Measurements from ENCODE around the gene TMEM209.
A peak's percentile ranks its signal among the peaks of the same experiment; 100 is the strongest.
"Not testable (repeated sequence)": the region's sequence is repeated elsewhere in the genome, so short reads cannot be mapped to it uniquely, and the experiment has no call there.

The TMEM209 gene

DNA sequence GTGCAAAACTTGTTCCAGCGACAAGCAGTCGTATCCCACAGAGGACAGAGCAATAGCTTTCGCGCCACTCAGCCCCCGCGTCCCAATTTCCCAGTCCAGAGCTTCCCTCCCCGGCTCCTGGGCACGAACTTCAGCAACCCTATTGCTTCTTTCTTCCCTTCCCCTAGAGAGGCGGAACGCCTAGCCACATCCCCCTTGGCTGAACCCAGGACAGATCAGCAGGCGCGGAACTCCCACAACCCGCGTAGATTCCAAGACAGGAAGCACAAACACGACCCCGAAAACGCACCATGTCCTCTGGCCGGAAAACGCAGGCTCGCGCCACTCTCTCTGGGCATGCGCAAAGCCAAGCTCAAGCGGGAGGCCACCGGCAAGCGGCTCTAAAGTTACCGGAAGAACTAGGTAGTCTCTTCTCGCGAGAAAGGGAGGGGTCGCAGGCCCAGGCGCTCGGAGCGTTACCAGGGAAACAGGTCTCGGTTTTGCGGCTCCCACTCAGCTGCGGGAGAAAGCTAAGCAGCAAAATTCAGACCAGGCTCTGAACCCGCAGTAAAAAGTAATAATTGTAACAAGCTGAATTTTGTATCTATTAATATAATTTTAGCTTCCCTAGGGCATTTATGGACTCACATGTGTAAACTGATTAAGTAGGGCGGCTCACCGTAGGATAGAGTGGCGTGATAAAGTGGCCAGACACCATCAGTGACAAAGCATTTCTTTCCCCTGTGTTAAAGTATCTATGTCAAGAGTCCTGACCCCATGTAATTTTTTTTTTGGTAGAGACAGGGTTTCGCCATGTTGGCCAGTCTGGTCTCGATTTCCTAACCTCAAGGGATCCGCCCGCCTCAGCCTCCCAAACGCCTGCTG, at the start of gene TMEM209:
Gene TMEM209 (minus strand): TSS at position 323 of the 864 bp plus-strand sequence. CDS start 31 bp downstream, at position 292.
- DNase-seq (ENCODE audit: low spot score) = peak; percentile 83

DNA sequence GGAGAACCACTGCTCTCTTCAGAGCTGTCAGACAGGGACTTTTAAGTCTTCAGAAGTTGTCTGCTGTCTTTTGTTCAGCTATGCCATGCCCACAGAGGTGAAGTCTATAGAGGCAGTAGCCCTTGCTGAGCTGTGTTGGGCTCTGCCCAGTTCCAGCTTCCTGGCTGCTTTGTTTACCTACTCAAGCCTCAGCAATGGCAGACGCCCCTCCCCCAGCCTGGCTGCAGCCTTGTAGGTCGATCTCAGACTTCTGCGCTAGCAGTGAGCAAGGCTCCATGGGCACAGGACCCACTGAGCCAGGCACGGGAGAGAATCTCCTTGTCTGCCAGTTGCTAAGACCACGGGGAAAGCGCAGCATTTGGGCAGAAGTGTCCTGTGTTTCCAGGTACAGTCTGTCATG, 49.3 kb upstream of the TMEM209 start:
- no peak for DNase-seq (ENCODE audit: low spot score)

DNA sequence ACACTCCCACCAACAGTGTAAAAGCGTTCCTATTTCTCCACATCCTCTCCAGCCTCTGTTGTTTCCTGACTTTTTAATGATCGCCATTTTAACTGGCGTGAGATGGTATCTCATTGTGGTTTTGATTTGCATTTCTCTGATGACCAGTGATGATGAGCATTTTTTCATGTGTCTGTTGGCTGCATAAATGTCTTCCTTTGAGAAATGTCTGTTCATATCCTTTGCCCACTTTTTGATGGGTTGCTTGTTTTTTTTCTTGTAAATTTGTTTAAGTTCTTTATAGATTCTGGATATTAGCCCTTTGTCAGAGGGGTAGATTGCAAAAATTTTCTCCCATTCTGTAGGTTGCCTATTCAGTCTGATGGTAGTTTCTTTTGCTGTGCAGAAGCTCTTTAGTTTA, 44.4 kb upstream of the TMEM209 start:
- DNase-seq (ENCODE audit: low spot score) = not testable (repeated sequence)

GRCh38 chr7:130248842-130249241, 43.6 kb upstream of the TMEM209 start:
- DNase-seq (ENCODE audit: low spot score) = not testable (repeated sequence)

GRCh38 chr7:130246491-130246890, 41.3 kb upstream of the TMEM209 start:
- not testable (repeated sequence) for DNase-seq (ENCODE audit: low spot score)

DNA sequence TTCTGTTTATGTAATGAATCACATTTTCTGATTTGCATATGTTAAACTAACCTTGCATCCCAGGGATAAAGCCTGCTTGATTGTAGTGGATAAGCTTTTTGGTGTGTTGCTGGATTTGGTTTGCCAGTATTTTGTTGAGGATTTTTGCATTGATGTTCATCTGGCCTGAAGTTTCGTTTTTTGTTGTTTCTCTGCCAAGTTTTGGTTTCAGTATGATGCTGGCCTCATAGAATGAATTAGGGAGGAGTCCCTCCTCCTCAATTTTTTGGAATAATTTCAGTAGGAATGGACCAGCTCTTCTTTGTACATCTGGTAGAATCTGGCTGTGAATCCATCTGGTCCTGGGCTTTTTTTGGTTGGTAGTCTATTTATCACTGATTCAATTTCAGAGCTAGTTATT, 38.3 kb upstream of the TMEM209 start:
- not testable (repeated sequence) for DNase-seq (ENCODE audit: low spot score)

GRCh38 chr7:130242198-130243014, 37.2 kb upstream of the TMEM209 start:
- DNase-seq (ENCODE audit: low spot score) = peak; percentile 45

- DNase-seq (ENCODE audit: low spot score) = no peak
These were observed 35.0 kb upstream of the TMEM209 start for GRCh38 chr7:130240240-130240639.

GRCh38 chr7:130236361-130236760, 31.2 kb upstream of the TMEM209 start:
- not testable (repeated sequence) for DNase-seq (ENCODE audit: low spot score)

DNA sequence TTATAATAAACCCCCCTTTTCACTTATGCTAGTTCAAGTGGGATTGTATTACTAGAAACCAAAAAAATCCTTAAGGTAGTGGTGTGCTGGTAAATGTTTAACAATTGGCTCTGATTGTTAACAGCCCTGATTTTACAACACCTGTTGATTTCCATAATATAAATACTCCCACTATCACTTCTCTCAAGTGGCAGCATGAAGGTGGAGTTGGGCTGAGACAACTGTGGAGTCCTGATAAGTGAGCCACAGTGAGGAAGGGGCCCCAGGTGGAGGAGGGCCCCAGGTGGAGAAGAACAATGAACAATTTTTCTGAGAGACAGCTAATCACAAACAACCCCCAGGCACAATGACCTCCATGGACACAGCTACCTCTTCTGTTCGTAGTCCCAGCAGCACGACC, 28.9 kb upstream of the TMEM209 start:
- DNase-seq (ENCODE audit: low spot score) = no peak

- no peak for DNase-seq (ENCODE audit: low spot score)
These were observed 27.0 kb upstream of the TMEM209 start for GRCh38 chr7:130232209-130232608.

GRCh38 chr7:130231792-130232191, 26.6 kb upstream of the TMEM209 start:
- DNase-seq (ENCODE audit: low spot score) = no peak

DNA sequence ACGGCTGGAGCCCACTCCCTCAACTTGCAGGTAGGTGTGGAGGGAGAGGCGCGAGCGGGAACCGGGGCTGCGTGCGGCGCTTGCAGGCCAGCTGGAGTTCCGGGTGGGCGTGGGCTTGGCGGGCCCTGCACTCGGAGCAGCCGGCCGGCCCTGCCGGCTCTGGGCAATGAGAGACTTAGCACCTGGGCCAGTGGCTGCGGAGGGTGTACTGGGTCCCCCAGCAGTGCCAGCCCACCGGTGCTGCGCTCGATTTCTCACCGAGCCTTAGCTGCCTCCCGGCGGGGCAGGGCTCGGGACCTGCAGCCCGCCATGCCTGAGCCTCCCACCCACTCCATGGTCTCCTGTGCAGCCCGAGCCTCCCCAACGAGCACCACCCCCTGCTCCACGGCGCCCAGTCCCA, 24.8 kb upstream of the TMEM209 start:
- not testable (repeated sequence) for DNase-seq (ENCODE audit: low spot score)

DNA sequence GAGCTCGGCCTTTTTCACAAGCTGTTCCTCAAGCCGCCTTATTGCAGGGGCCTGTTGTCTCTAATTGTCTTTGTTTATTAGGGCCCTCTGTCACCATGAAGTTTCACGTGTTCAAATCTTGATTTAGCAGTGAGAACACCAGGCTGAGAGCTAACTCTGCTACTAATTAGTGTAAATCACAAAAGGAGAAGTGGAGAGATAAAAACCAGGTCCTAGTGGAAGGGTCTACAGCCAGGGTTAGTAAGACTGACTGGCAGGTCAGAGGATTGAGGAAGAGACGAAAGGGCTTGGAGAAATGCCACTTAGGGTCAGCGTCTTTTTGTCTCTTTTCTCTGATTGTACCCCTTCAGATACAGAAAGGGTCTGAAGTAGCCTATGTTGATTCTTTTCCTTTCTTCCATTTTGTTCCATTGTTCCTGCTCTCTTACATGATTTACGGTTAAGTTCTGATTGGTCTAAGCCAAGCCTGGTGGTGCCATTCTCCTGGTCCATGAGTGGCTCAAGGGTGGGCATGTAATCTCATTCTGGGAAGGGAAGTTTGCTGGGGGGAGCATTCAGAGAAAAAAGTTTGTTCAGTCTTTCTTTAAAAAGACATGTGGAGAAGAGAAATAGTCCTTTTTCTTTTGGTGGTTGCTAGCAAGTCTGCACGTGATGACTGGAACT, 23.8 kb upstream of the TMEM209 start:
- DNase-seq (ENCODE audit: low spot score) = no peak

- DNase-seq (ENCODE audit: low spot score) = no peak
These were observed 22.8 kb upstream of the TMEM209 start for GRCh38 chr7:130227883-130228575.

DNA sequence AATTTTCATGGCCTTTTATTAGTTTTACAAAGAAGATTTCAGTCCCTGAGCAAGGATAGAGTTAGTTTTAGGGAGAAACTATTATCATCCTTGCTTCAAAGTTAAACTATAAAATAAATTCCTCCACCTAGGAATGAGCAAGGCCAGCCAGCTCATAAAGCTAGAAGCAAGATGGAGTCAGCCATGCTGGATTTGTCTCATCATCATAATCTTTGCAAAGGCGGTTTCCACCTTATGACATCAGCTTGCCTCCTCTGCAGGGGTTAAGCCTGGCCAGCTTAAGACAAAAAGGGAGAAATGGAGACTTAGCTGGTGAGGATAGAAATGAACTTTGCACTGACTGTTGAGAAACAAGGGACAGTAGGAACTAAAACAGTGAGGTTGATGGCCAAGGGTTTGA, 21.1 kb upstream of the TMEM209 start:
- DNase-seq (ENCODE audit: low spot score) = no peak

DNA sequence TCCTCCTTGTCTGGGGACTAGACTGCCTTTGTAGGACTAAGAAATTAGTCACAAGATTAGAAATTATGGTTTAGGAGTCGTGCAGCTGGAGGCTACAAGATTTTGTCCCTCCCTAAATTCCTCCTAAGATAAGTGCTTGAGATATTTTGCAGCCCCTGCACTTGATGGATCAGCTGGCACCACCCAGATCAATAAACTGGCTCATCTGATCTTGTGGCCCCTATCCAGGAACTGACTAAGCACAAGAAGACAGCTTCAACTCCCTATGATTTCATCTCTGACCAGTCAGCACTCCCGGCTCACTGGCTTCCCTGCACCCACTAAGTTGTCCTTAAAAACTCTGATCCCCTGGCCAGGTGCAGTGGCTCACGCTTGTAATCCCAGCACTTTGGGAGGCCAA, 19.7 kb upstream of the TMEM209 start:
- not testable (repeated sequence) for DNase-seq (ENCODE audit: low spot score)

GRCh38 chr7:130224210-130224609, 19.0 kb upstream of the TMEM209 start:
- DNase-seq (ENCODE audit: low spot score) = no peak

- DNase-seq (ENCODE audit: low spot score) = no peak
These were observed 18.4 kb upstream of the TMEM209 start for GRCh38 chr7:130223646-130224045.

DNA sequence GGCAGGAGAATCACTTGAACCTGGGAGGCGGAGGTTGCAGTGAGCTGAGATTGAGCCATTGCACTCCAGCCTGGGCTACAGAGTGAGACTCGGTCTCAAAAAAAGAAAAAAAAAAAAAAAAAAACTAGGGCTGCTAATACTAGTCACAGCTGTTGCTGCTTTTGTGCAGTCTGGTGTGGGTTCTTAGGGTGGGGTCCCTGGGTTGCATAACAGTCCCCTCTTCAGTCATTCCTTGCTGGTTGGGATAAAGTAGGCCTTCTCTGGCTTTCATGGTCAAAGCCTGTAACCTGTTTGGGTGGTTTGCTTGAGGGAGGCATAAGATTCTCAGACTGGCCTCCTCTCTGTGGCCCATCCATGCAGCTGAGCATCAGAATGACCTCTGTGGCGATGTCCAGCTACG, 16.5 kb upstream of the TMEM209 start:
- DNase-seq (ENCODE audit: low spot score) = no peak

- no peak for DNase-seq (ENCODE audit: low spot score)
These were observed 14.7 kb upstream of the TMEM209 start for GRCh38 chr7:130219871-130220270.
